Brain microvascular endothelial cell (primary cell): ENCODE measurements around the gene LAMA1.

ENCODE experiments used
- DNase-seq: peaks from one replicate; pipeline ENCODE4 v3.0.0-alpha.2; 2020
- H3K27ac ChIP-seq: fragments of 250-450 bp; sonication (Bioruptor Pico); 2 replicates; pipeline ENCODE4 v1.5.1; 2020; ENCODE audit warnings: mild to moderate bottlenecking, moderate library complexity
- H3K27me3 ChIP-seq: fragments of 250-450 bp; sonication (Bioruptor Pico); replicated peaks from 2 replicates; pipeline ENCODE4 v1.5.1; 2020; ENCODE audit warnings: mild to moderate bottlenecking
- H3K36me3 ChIP-seq: fragments of 250-450 bp; sonication (Bioruptor Pico); replicated peaks from 2 replicates; pipeline ENCODE4 v1.5.1; 2020; ENCODE audit warnings: mild to moderate bottlenecking
- H3K4me3 ChIP-seq: 2 replicates; pipeline ENCODE4 v1.5.1; 2011; ENCODE audit warnings: low read depth, mild to moderate bottlenecking, control low read depth, low read length, moderate library complexity
- CTCF ChIP-seq: IDR thresholded peaks from 2 replicates; pipeline ENCODE4 v1.5.1; 2011; ENCODE audit warnings: low read depth, mild to moderate bottlenecking, moderate library complexity, low read length, control low read depth, inconsistent platforms; ENCODE audit errors: missing control alignments
- in situ Hi-C: cut with HindIII; loops from 2 replicates; pipeline ENCODE4 v1.10.0; 2017; ENCODE audit warnings: low sequenced_read_pairs, low pct_ligation_motif_present

LAMA1 gene

GRCh38 chr18:6960124-6960523 is 157.5 kb downstream of the LAMA1 start:
- in situ Hi-C loops = no loop called here
- H3K4me3 ChIP-seq = no peak overlapping the region
- H3K36me3 ChIP-seq = peaks cover 2% of the 10 kb centered on the region
- DNase-seq = no peak
- no peaks in the 10 kb centered on the region for H3K27me3 ChIP-seq
- no peak for TF ChIP-seq CTCF
- no peak overlapping the region for H3K27ac ChIP-seq

- no peak overlapping the region for H3K4me3 ChIP-seq
- H3K36me3 ChIP-seq = peaks cover 2% of the 10 kb centered on the region
- no peak for DNase-seq
- TF ChIP-seq CTCF = no peak
- no peaks in the 10 kb centered on the region for H3K27me3 ChIP-seq
- in situ Hi-C loops = no loop called here
- no peak overlapping the region for H3K27ac ChIP-seq
Observed at GRCh38 chr18:6959110-6959509, 158.5 kb downstream of the LAMA1 start.

GRCh38 chr18:6956999-6957398 is 160.6 kb downstream of the LAMA1 start:
- TF ChIP-seq CTCF = no peak
- Histone ChIP-seq H3K4me3 (no peak overlapping the region), H3K27me3 (no peaks in the 10 kb centered on the region), H3K27ac (no peak overlapping the region), H3K36me3 (peaks cover 2% of the 10 kb centered on the region)
- DNase-seq = no peak
- in situ Hi-C loops = no loop called here

- no peaks in the 10 kb centered on the region for H3K27me3 ChIP-seq
- no peak overlapping the region for H3K4me3 ChIP-seq
- H3K36me3 ChIP-seq = peaks cover 1% of the 10 kb centered on the region
- TF ChIP-seq CTCF = no peak
- DNase-seq = no peak
- H3K27ac ChIP-seq = no peak overlapping the region
- in situ Hi-C loops = no loop called here
Observed at GRCh38 chr18:6956495-6956894, 161.1 kb downstream of the LAMA1 start.

GRCh38 chr18:6955304-6955703 is 162.3 kb downstream of the LAMA1 start:
- in situ Hi-C loops = no loop called here
- peaks cover under 1% of the 10 kb centered on the region for H3K36me3 ChIP-seq
- TF ChIP-seq CTCF = no peak
- H3K27ac ChIP-seq = no peak overlapping the region
- H3K27me3 ChIP-seq = no peaks in the 10 kb centered on the region
- no peak for DNase-seq
- H3K4me3 ChIP-seq = no peak overlapping the region

DNA sequence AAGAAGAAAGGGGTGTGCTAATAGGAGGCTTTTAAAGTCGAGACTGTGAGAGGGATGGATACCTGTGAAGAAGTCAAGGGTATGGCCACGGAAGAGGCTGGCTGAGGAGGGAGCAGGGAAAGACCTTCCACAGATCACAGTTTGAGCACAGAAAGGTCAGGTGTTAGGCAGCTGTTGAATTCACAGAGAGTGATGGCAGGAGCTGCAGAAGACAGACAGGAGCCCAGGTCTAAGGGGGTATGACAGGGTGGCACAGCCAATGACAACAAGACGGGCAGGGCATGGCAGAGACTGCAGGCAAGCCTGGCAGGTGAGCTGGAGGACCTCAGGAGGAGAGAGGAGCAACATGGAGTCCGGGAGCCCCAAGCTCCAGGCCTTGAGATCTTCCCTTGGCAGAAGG is 163.1 kb downstream of the LAMA1 start:
- no peak for TF ChIP-seq CTCF
- H3K36me3 ChIP-seq = peaks cover 2% of the 10 kb centered on the region

More for the DNA sequence above, 163.1 kb downstream of the LAMA1 start:
- Histone ChIP-seq H3K4me3 (no peak overlapping the region), H3K27ac (no peak overlapping the region), H3K27me3 (no peaks in the 10 kb centered on the region)
- in situ Hi-C loops = no loop called here
- no peak for DNase-seq
